AG09319 (cell line): ENCODE data around the gene DDX10.

ENCODE experiments used
- DNase-seq: peaks from one replicate; pipeline ENCODE4 v3.0.0-alpha.2; 2010; ENCODE audit warnings: low read depth; ENCODE audit errors: extremely low read depth
- TF ChIP-seq, protein P1 (sequence below): IDR thresholded peaks from 2 replicates; pipeline ENCODE4 v1.5.1; 2011; ENCODE audit warnings: low read depth, mild to moderate bottlenecking, inconsistent platforms, low read length, moderate library complexity

The DDX10 gene

GRCh38 chr11:108945341-108945740 lies 280.5 kb downstream of the DDX10 start:
- no peak for DNase-seq
- TF ChIP-seq, protein P1, sequence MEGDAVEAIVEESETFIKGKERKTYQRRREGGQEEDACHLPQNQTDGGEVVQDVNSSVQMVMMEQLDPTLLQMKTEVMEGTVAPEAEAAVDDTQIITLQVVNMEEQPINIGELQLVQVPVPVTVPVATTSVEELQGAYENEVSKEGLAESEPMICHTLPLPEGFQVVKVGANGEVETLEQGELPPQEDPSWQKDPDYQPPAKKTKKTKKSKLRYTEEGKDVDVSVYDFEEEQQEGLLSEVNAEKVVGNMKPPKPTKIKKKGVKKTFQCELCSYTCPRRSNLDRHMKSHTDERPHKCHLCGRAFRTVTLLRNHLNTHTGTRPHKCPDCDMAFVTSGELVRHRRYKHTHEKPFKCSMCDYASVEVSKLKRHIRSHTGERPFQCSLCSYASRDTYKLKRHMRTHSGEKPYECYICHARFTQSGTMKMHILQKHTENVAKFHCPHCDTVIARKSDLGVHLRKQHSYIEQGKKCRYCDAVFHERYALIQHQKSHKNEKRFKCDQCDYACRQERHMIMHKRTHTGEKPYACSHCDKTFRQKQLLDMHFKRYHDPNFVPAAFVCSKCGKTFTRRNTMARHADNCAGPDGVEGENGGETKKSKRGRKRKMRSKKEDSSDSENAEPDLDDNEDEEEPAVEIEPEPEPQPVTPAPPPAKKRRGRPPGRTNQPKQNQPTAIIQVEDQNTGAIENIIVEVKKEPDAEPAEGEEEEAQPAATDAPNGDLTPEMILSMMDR, result no peak

- DNase-seq, result no peak
- TF ChIP-seq, protein P1, result no peak
Observed at GRCh38 chr11:108947654-108948570, 283.0 kb downstream of the DDX10 start.

DNA sequence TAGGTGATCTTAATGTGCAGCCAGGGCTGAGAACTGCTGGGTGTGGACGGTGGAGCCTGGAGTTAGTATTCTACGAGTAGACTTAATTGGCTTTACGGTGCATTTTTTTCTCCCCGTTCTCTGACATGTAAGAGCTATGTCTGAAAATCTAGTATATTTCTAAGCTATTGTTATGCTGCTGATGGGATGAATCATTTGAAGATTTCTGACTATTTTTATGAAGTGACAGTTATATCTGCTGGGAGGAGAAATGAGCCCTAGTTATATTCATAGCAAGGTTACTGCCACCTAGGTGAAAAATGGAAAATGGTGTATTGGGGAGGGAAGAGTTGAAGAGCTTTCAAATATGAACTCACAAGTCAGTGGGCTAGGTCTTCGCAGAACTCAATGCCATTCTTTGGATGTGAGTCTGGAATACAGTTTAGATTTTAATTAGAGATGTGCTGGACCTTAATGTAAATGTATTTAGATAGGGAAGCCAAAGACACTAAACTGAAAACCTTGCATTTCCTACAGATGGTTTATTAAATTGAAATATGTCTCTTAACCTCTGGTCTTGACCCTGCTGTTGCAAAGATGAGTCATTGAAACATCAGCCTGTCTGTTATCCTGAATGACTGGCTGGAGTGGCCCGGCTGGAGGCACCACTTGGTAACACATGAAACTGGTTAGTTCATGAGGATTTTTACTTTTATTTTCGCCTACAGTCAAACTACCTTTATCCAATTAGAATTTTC lies 293.7 kb downstream of the DDX10 start:
- DNase-seq, result no peak

GRCh38 chr11:108959105-108959761 lies 294.4 kb downstream of the DDX10 start:
- DNase-seq, result no peak
- TF ChIP-seq, protein P1, result no peak

More for the DNA sequence above, 293.7 kb downstream of the DDX10 start:
- TF ChIP-seq, protein P1, result no peak; the same call in 1 of the 2 replicates

DNA sequence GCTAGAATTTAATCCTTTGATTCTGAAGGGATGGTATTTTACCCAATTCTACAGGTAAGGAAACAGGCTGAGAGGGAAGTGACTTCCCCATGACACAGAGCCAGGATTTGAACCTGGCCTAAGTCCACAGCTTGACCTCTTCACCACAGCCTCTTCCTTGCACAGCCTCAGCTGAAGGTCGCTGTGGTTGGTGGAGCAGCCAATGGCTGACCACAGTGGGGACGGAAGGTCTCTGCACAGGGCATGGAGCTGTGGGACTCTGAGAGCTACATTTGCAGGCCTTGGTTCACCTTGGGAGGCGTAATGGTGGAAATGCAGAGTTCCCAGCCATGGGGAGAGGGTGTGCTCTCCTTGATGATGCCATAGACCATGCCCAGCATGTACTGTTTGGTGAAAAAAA lies 295.0 kb downstream of the DDX10 start:
- no peak for DNase-seq
- TF ChIP-seq, protein P1, result no peak

DNA sequence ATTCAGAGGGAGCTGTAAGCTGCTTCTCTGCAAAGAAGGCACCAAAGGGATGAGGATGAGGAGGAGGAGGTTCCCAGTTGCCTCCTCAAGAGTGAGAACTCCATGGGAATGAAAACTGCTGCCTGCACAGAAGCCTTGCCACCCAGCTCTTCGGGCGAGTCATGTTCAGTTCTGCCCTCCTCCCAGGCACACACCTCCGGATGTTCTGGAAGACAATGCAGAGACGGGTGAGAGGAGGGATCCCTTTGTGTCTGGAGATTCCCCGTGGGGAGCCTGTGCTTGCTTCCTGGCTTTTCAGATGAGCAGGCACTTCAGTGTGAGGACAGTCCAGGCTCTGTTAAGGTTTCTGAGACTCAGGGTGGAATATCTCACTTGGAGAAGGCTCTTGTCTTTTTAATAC lies 295.6 kb downstream of the DDX10 start:
- no peak for DNase-seq
- TF ChIP-seq, protein P1, result no peak
